AG10803 (cell line): Measurements from ENCODE around the gene BTN3A1.
"Not testable (repeated sequence)": the region's sequence is repeated elsewhere in the genome, so short reads cannot be mapped to it uniquely, and the experiment has no call there.

Source experiments
- DNase-seq: peaks from one replicate; pipeline ENCODE4 v3.0.0; 2010; ENCODE audit warnings: low read depth
- H3K4me3 ChIP-seq: 2 replicates; pipeline ENCODE4 v1.5.1; 2011; ENCODE audit warnings: mild to moderate bottlenecking, low read length, control low read depth
- CTCF ChIP-seq: conservative IDR thresholded peaks from 2 replicates; pipeline ENCODE4 v1.5.1; 2011; ENCODE audit warnings: mild to moderate bottlenecking, low read length, control low read depth, inconsistent platforms

Gene BTN3A1

GRCh38 chr6:26432627-26433201 lies 30.6 kb downstream of the BTN3A1 start:
- peak; percentile 15 for DNase-seq
- H3K4me3 ChIP-seq: no peak overlapping the region

GRCh38 chr6:26433680-26434079 lies 31.6 kb downstream of the BTN3A1 start:
- not testable (repeated sequence) for DNase-seq, H3K4me3 ChIP-seq

More at GRCh38 chr6:26432627-26433201, 30.6 kb downstream of the BTN3A1 start:
- no peak for TF ChIP-seq CTCF

GRCh38 chr6:26436018-26436417 lies 33.9 kb downstream of the BTN3A1 start:
- no peak for DNase-seq
- TF ChIP-seq CTCF: no peak
- H3K4me3 ChIP-seq: no peak overlapping the region

GRCh38 chr6:26437550-26437949 lies 35.5 kb downstream of the BTN3A1 start:
- DNase-seq: no peak
- H3K4me3 ChIP-seq: no peak overlapping the region
- no peak for TF ChIP-seq CTCF

- H3K4me3 ChIP-seq: no peak overlapping the region
- DNase-seq: no peak
- no peak for TF ChIP-seq CTCF
Measured at GRCh38 chr6:26438000-26438399, 35.9 kb downstream of the BTN3A1 start.

GRCh38 chr6:26439151-26440125 lies 37.4 kb downstream of the BTN3A1 start:
- H3K4me3 ChIP-seq: peak overlapping the region; percentile 78
- no peak for DNase-seq
- no peak for TF ChIP-seq CTCF

GRCh38 chr6:26440977-26441358 lies 38.9 kb downstream of the BTN3A1 start:
- H3K4me3 ChIP-seq: peak overlapping the region; percentile 78
- DNase-seq: no peak
- no peak for TF ChIP-seq CTCF
